ENCODE measurements around the gene AGRN.

Gene AGRN

GRCh38 chr1:1046767-1047166, 26.8 kb downstream of the AGRN start:
- ATAC-seq, result no peak
- TF ChIP-seq ZNF565 (CRISPR knock-in tag; conservative IDR thresholded peaks at IDR 0.05; ENCODE audit: low read depth), result no peak
- TF ChIP-seq ZNF8 (CRISPR knock-in tag; IDR thresholded peaks at IDR 0.05), result no peak
- no peak for TF ChIP-seq TOX (CRISPR knock-in tag; IDR thresholded peaks at IDR 0.05; ENCODE audit: borderline replicate concordance)
- no peak for TF ChIP-seq ZC3H10 (CRISPR knock-in tag; IDR thresholded peaks at IDR 0.05)
- no peak for TF ChIP-seq TCF4 (CRISPR knock-in tag; IDR thresholded peaks at IDR 0.05; ENCODE audit: borderline replicate concordance)
- TF ChIP-seq ISL1 (CRISPR knock-in tag; IDR thresholded peaks at IDR 0.05), result no peak
- no peak for TF ChIP-seq BACH2 (CRISPR knock-in tag; IDR thresholded peaks at IDR 0.05; ENCODE audit: borderline replicate concordance)
- TF ChIP-seq PPARA (CRISPR knock-in tag; IDR thresholded peaks at IDR 0.05; ENCODE audit: borderline replicate concordance), result no peak

GRCh38 chr1:1047407-1047806, 27.5 kb downstream of the AGRN start:
- no peak for ATAC-seq
- TF ChIP-seq PPARA (CRISPR knock-in tag; IDR thresholded peaks at IDR 0.05; ENCODE audit: borderline replicate concordance) (no peak), ZNF8 (CRISPR knock-in tag; IDR thresholded peaks at IDR 0.05) (no peak), ZNF70 (CRISPR knock-in tag; IDR thresholded peaks at IDR 0.05) (no peak), TCF4 (CRISPR knock-in tag; IDR thresholded peaks at IDR 0.05; ENCODE audit: borderline replicate concordance) (no peak), ZC3H10 (CRISPR knock-in tag; IDR thresholded peaks at IDR 0.05) (no peak), RARB (CRISPR knock-in tag; IDR thresholded peaks at IDR 0.05) (no peak), ZNF565 (CRISPR knock-in tag; conservative IDR thresholded peaks at IDR 0.05; ENCODE audit: low read depth) (no peak), GLIS3 (CRISPR knock-in tag; IDR thresholded peaks at IDR 0.05) (no peak), ISL1 (CRISPR knock-in tag; IDR thresholded peaks at IDR 0.05) (no peak), CSRNP3 (CRISPR knock-in tag; IDR thresholded peaks at IDR 0.05) (no peak), TSHZ2 (CRISPR knock-in tag; IDR thresholded peaks at IDR 0.05) (no peak), ARNTL (CRISPR knock-in tag; IDR thresholded peaks at IDR 0.05; ENCODE audit: borderline replicate concordance, low read depth) (no peak), TOX (CRISPR knock-in tag; IDR thresholded peaks at IDR 0.05; ENCODE audit: borderline replicate concordance) (no peak), ZFP3 (CRISPR knock-in tag; IDR thresholded peaks at IDR 0.05) (no peak), OSR1 (CRISPR knock-in tag; IDR thresholded peaks at IDR 0.05) (no peak), POU6F1 (CRISPR knock-in tag; IDR thresholded peaks at IDR 0.05; ENCODE audit: borderline replicate concordance, low read depth) (no peak)

GRCh38 chr1:1047963-1048362, 28.0 kb downstream of the AGRN start:
- TF ChIP-seq POU6F1 (CRISPR knock-in tag; IDR thresholded peaks at IDR 0.05; ENCODE audit: borderline replicate concordance, low read depth), result no peak
- TF ChIP-seq GLIS3 (CRISPR knock-in tag; IDR thresholded peaks at IDR 0.05), result no peak
- no peak for TF ChIP-seq ZFP3 (CRISPR knock-in tag; IDR thresholded peaks at IDR 0.05)
- no peak for TF ChIP-seq TCF4 (CRISPR knock-in tag; IDR thresholded peaks at IDR 0.05; ENCODE audit: borderline replicate concordance)
- TF ChIP-seq ESRRG (CRISPR knock-in tag; IDR thresholded peaks at IDR 0.05), result no peak
- TF ChIP-seq ZNF565 (CRISPR knock-in tag; conservative IDR thresholded peaks at IDR 0.05; ENCODE audit: low read depth), result no peak
- TF ChIP-seq ISL1 (CRISPR knock-in tag; IDR thresholded peaks at IDR 0.05), result no peak
- TF ChIP-seq ZFP30 (CRISPR knock-in tag; IDR thresholded peaks at IDR 0.05), result no peak
- no peak for TF ChIP-seq RARB (CRISPR knock-in tag; IDR thresholded peaks at IDR 0.05)
- TF ChIP-seq TSHZ2 (CRISPR knock-in tag; IDR thresholded peaks at IDR 0.05), result no peak
- no peak for TF ChIP-seq ARNTL (CRISPR knock-in tag; IDR thresholded peaks at IDR 0.05; ENCODE audit: borderline replicate concordance, low read depth)
- TF ChIP-seq SNAI2 (CRISPR knock-in tag; IDR thresholded peaks at IDR 0.05), result no peak
- TF ChIP-seq CSDC2 (CRISPR knock-in tag; IDR thresholded peaks at IDR 0.05), result no peak
- ATAC-seq, result no peak

Measured in SK-N-SH treated with all-trans-retinoic acid at 6 μM for 48 hours (cell line).